Left ventricle myocardium inferior (tissue), 1 donor: Measurements from ENCODE around the gene SLC39A11. TPM values are rescaled to one million over a fixed set of nuclear protein-coding genes. Genes with fewer than 3 reads are reported as not detected.

Experiments
- DNase-seq: peaks from one replicate; pipeline ENCODE4 v3.0.0-alpha.2; 2020
- H3K27ac ChIP-seq: fragments of 200-600 bp; replicated peaks from 2 replicates; pipeline ENCODE4 v1.8.0; 2021
- H3K27me3 ChIP-seq: fragments of 200-600 bp; 2 replicates; pipeline ENCODE4 v1.8.0; 2021; ENCODE audit warnings: low read depth
- H3K36me3 ChIP-seq: fragments of 200-600 bp; 2 replicates; pipeline ENCODE4 v1.8.0; 2021
- H3K4me1 ChIP-seq: fragments of 200-600 bp; 2 replicates; pipeline ENCODE4 v1.8.0; 2021
- H3K4me3 ChIP-seq: fragments of 200-600 bp; 2 replicates; pipeline ENCODE4 v1.8.0; 2021; ENCODE audit warnings: mild to moderate bottlenecking, moderate library complexity
- H3K9me3 ChIP-seq: fragments of 200-600 bp; replicated peaks from 2 replicates; pipeline ENCODE4 v1.8.0; 2021
- CTCF ChIP-seq: fragments of 200-600 bp; IDR thresholded peaks from 2 replicates; pipeline ENCODE4 v1.8.0; 2021; ENCODE audit warnings: antibody characterized with exemption, mild to moderate bottlenecking, borderline replicate concordance
- intact Hi-C: fragments of 100-400 bp; cut with micrococcal nuclease; formaldehyde crosslinking; loops from one replicate; pipeline ENCODE4 v1.11.0; 2022
- long read RNA-seq: library from polyadenylated mRNA; unstranded; transcript quantifications from one replicate; pipeline ENCODE4 v2.0.0, GENCODE V29; 2021
- total RNA-seq: library from RNA; stranded (reverse); fragmentation: NEBNext Ultra II Directional; extraction: Animal tissue kit (Norgen Biotek cat#: 25700); gene quantifications from one replicate; pipeline ENCODE4 v1.2.1, GENCODE V29; 2021
- donor health status: DM: no; HTN: yes; CAD: no; lungs with severe emphysema.

The SLC39A11 gene
- 6.4 TPM for total RNA-seq
- long read RNA-seq, partial matches to known transcripts = 0 of 4 reads
- long read RNA-seq, other reads (novel, unspliced or antisense) = 2 of 4 reads

GRCh38 chr17:73092523-73093135 lies at the start of gene SLC39A11:
TSS of gene SLC39A11 (minus strand) at chr17:73092688. CDS start at chr17:73088764, 3,924 bp downstream.
- Histone ChIP-seq H3K27ac (peak within 1 kb of the TSS; percentile 69), H3K4me3 (peak within 1 kb of the TSS; percentile 80), H3K9me3 (no peaks in the 10 kb centered on the region), H3K36me3 (peaks cover 8% of the 10 kb centered on the region), H3K4me1 (peaks cover 31% of the 10 kb centered on the region), H3K27me3 (no peaks in the 10 kb centered on the region)
- peak; percentile 8 for TF ChIP-seq CTCF
- intact Hi-C loops = no loop called here
- DNase-seq = peak; percentile 91

GRCh38 chr17:73141411-73141810 lies 48.9 kb upstream of the SLC39A11 start:
- Histone ChIP-seq H3K27me3 (peaks cover 46% of the 10 kb centered on the region), H3K9me3 (peaks cover 24% of the 10 kb centered on the region), H3K36me3 (no peaks in the 10 kb centered on the region), H3K27ac (no peak overlapping the region), H3K4me1 (no peaks in the 10 kb centered on the region), H3K4me3 (no peak overlapping the region)
- no peak for DNase-seq
- no peak for TF ChIP-seq CTCF
- intact Hi-C loops = no loop called here

GRCh38 chr17:73140566-73140965 lies 48.1 kb upstream of the SLC39A11 start:
- Histone ChIP-seq H3K27ac (no peak overlapping the region), H3K4me1 (no peaks in the 10 kb centered on the region), H3K27me3 (peaks cover 55% of the 10 kb centered on the region), H3K36me3 (no peaks in the 10 kb centered on the region), H3K9me3 (peaks cover 18% of the 10 kb centered on the region), H3K4me3 (no peak overlapping the region)
- no peak for TF ChIP-seq CTCF
- no peak for DNase-seq
- intact Hi-C loops = no loop called here

GRCh38 chr17:73139296-73139695 lies 46.8 kb upstream of the SLC39A11 start:
- Histone ChIP-seq H3K27me3 (peaks cover 59% of the 10 kb centered on the region), H3K4me3 (no peak overlapping the region), H3K9me3 (peaks cover 5% of the 10 kb centered on the region), H3K36me3 (no peaks in the 10 kb centered on the region), H3K4me1 (no peaks in the 10 kb centered on the region), H3K27ac (no peak overlapping the region)
- intact Hi-C loops = no loop called here
- TF ChIP-seq CTCF = no peak
- DNase-seq = no peak

GRCh38 chr17:73138541-73139138 lies 46.2 kb upstream of the SLC39A11 start:
- DNase-seq = no peak
- H3K4me3 ChIP-seq = no peak overlapping the region
- intact Hi-C loops = no loop called here
- H3K9me3 ChIP-seq = no peaks in the 10 kb centered on the region
- peaks cover 59% of the 10 kb centered on the region for H3K27me3 ChIP-seq
- H3K4me1 ChIP-seq = no peaks in the 10 kb centered on the region
- no peak for TF ChIP-seq CTCF
- no peak overlapping the region for H3K27ac ChIP-seq
- H3K36me3 ChIP-seq = no peaks in the 10 kb centered on the region
